Endothelial cell of umbilical vein (primary cell): ENCODE data around the gene VAMP7. TPM values are rescaled to one million over a fixed set of nuclear protein-coding genes. Genes with fewer than 3 reads are reported as not detected.

Experiments
- BruUV-seq: library from RNA; stranded (reverse); fragments of 400-500 nt; replicated peaks from 2 replicates; lab custom pipeline; 2021; lab: Mats Ljungman, UMichigan
- CTCF ChIA-PET: fragments of 300-600, 350-600 bp; sonication (Branson Sonifier 250); formaldehyde crosslinking; loops from one replicate; lab custom pipeline; 2021; ENCODE audit warnings: antibody characterized with exemption, inconsistent platforms; lab: Charles Lee
- POLR2A ChIA-PET: fragments of 300-600, 350-600 bp; sonication (Branson Sonifier 250); formaldehyde crosslinking; loops from one replicate; lab custom pipeline; 2021; ENCODE audit warnings: antibody characterized with exemption, inconsistent platforms; lab: Charles Lee
- DNase-seq: peaks from one replicate; pipeline ENCODE4 v3.0.0-alpha.2; 2011; ENCODE audit warnings: low read depth, low spot score
- FAIRE-seq: peaks from 2 replicates; lab custom pipeline; 2011; peaks lifted over from hg19 to GRCh38; lab: Jason Lieb, UNC
- H2AFZ ChIP-seq: 2 replicates; pipeline ENCODE4 v1.6.0; 2012; ENCODE audit warnings: low read depth, low read length, control low read depth, inconsistent platforms
- H3K27ac ChIP-seq: 2 replicates; pipeline ENCODE4 v1.5.1; 2011; ENCODE audit warnings: low read depth, mild to moderate bottlenecking, control low read depth, low read length, moderate library complexity; ENCODE audit not compliant: insufficient read depth
- H3K27me3 ChIP-seq, 2 experiments: 2 replicates each; pipeline versions ENCODE4 v1.6.0 to v1.6.1; 2011; ENCODE audit warnings: low read length in 2 of 2, mixed read lengths in 1 of 2; ENCODE audit not compliant: control insufficient read depth in 2 of 2, insufficient read depth in 2 of 2
- H3K36me3 ChIP-seq, 2 experiments: 2 replicates in 1 of 2; 3 replicates in 1 of 2; pipeline ENCODE4 v1.5.1; 2011; ENCODE audit warnings: low read length in 2 of 2, mild to moderate bottlenecking in 1 of 2, moderate library complexity in 1 of 2; ENCODE audit not compliant: control insufficient read depth in 2 of 2, insufficient read depth in 2 of 2; ENCODE audit errors: extremely low read depth in 1 of 2
- H3K4me1 ChIP-seq: 3 replicates; pipeline ENCODE4 v1.5.1; 2011; ENCODE audit warnings: mild to moderate bottlenecking, low read length; ENCODE audit not compliant: control insufficient read depth, insufficient read depth; ENCODE audit errors: extremely low read depth
- H3K4me2 ChIP-seq: 2 replicates; pipeline ENCODE4 v1.6.1; 2011; ENCODE audit warnings: low read length, control low read depth, mixed read lengths; ENCODE audit not compliant: insufficient read depth
- H3K4me3 ChIP-seq, 3 experiments: fragments of 200-600 bp in 1 of 3; sonication (generic), shearing (Covaris generic) in 1 of 3; replicated peaks in 1 of 3; 2 replicates each; pipeline ENCODE4 v1.5.1; 2011 to 2016; ENCODE audit warnings: control low read depth in 3 of 3, low read length in 3 of 3, mild to moderate bottlenecking in 2 of 3, inconsistent platforms in 1 of 3, low read depth in 1 of 3, moderate library complexity in 1 of 3; ENCODE audit not compliant: insufficient read depth in 1 of 3
- H3K79me2 ChIP-seq: 2 replicates; pipeline ENCODE4 v1.6.0; 2012; ENCODE audit warnings: low read length, inconsistent platforms; ENCODE audit not compliant: control insufficient read depth, insufficient read depth
- H3K9ac ChIP-seq: replicated peaks from 2 replicates; pipeline ENCODE3; 2011; ENCODE audit warnings: low read length, control low read depth; ENCODE audit not compliant: insufficient read depth; ENCODE audit errors: extremely low read depth
- H3K9me1 ChIP-seq: replicated peaks from 3 replicates; pipeline ENCODE4 v1.6.0; 2011; ENCODE audit warnings: mild to moderate bottlenecking, low read length; ENCODE audit not compliant: control insufficient read depth, insufficient read depth; ENCODE audit errors: extremely low read depth
- H3K9me3 ChIP-seq: replicated peaks from 2 replicates; pipeline ENCODE4 v1.5.1; 2012; ENCODE audit warnings: low read length, inconsistent platforms; ENCODE audit not compliant: control insufficient read depth, insufficient read depth
- H4K20me1 ChIP-seq: replicated peaks from 2 replicates; pipeline ENCODE3; 2011; ENCODE audit warnings: mild to moderate bottlenecking, low read length; ENCODE audit not compliant: control insufficient read depth, insufficient read depth; ENCODE audit errors: extremely low read depth
- CTCF ChIP-seq, 2 donors: IDR thresholded peaks; 1 replicate in 1 of 2; 2 replicates in 1 of 2; pipeline ENCODE4 v1.5.1; 2011; ENCODE audit warnings: low read length in 2 of 2, mild to moderate bottlenecking in 2 of 2, moderate library complexity in 2 of 2, control low read depth in 1 of 2, inconsistent platforms in 1 of 2, low read depth in 1 of 2; ENCODE audit not compliant: insufficient read depth in 1 of 2; ENCODE audit errors: extremely low read depth in 1 of 2
- EZH2 ChIP-seq: IDR thresholded peaks from 2 replicates; pipeline ENCODE4 v1.6.1; 2012; ENCODE audit warnings: borderline replicate concordance, low read depth, mild to moderate bottlenecking, moderate library complexity, low read length, inconsistent platforms; ENCODE audit not compliant: severe bottlenecking
- FOS ChIP-seq: IDR thresholded peaks from 2 replicates; pipeline ENCODE4 v1.6.1; 2011; ENCODE audit warnings: mild to moderate bottlenecking, low read length, moderate library complexity, borderline replicate concordance; ENCODE audit not compliant: insufficient read depth
- GATA2 ChIP-seq: IDR thresholded peaks from 2 replicates; pipeline ENCODE4 v1.7.0; 2011; ENCODE audit warnings: low read depth, mild to moderate bottlenecking, moderate library complexity, mixed read lengths, low read length; ENCODE audit not compliant: insufficient read length, insufficient read depth
- JUN ChIP-seq: IDR thresholded peaks from 2 replicates; pipeline ENCODE4 v1.6.1; 2011; ENCODE audit warnings: borderline replicate concordance, low read depth; ENCODE audit not compliant: insufficient read length, insufficient read depth
- MAX ChIP-seq: IDR thresholded peaks from 2 replicates; pipeline ENCODE4 v1.6.1; 2011; ENCODE audit not compliant: insufficient read depth, insufficient read length
- MYC ChIP-seq: IDR thresholded peaks from one replicate; pipeline ENCODE4 v1.6.1; 2011; ENCODE audit warnings: mild to moderate bottlenecking, low read depth, low read length
- POLR2A ChIP-seq: IDR thresholded peaks from 2 replicates; pipeline ENCODE4 v1.6.1; 2012; ENCODE audit warnings: low read depth, mild to moderate bottlenecking, control low read depth, low read length
- POLR2AphosphoS5 ChIP-seq: IDR thresholded peaks from 2 replicates; pipeline ENCODE4 v1.6.1; 2012; ENCODE audit warnings: low read depth, mild to moderate bottlenecking, control low read depth, low read length, moderate library complexity; ENCODE audit not compliant: insufficient read depth
- dilution Hi-C: fragments of 300-500 bp; cut with MboI; formaldehyde crosslinking; loops from one replicate; pipeline ENCODE4 v1.15.0; 2019; ENCODE audit warnings: low sequenced_read_pairs; ENCODE audit not compliant: extremely low pct_ligation_motif_present
- intact Hi-C: fragments of 100-400 bp; cut with micrococcal nuclease; formaldehyde crosslinking; loops from one replicate; pipeline ENCODE4 v1.10.0; 2022
- polyA plus RNA-seq, 4 experiments: library from polyadenylated mRNA; depleted of rRNA in 3 of 4; stranded (reverse) in 3 of 4; unstranded in 1 of 4; fragments of >200 nt; gene quantifications; 2 replicates each; pipeline versions ENCODE4 v1.2.1 to v1.2.3, GENCODE V29; 2011 to 2012; ENCODE audit warnings: missing spikeins in 1 of 4
- total RNA-seq: library from RNA; stranded (reverse); gene quantifications from 2 replicates; pipeline ENCODE4 v1.2.3, GENCODE V29; 2021

VAMP7 gene
- total and polyA plus RNA-seq, 2 donors (not counting 3 experiments of a cell fraction or from before 2014, with no cell fraction given) = 20.1 to 36.8 TPM

DNA sequence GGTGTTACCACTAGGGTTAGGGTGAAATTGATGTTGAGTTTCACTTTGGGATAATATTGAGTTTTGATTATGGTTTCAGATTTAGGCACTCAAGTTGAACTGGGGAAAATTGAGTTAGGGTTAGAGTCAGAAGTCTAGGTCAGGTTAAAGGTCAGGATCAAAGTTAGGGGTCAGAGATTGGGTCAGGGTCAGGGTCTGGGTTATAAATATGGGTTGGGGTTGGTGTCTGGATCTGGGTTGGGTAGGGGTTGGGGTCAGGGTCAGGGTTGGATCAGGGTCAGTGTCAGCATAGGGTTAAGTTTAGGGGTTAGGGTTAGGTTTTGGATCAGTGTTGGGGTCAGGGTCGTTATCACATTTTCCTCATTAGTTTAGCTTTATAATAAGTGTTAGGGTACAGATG is 73.6 kb downstream of the VAMP7 start:
- dilution Hi-C loops (no loop called here), intact Hi-C loops (no loop called here)
- H3K9me3 ChIP-seq = no peaks in the 10 kb centered on the region
- no peak overlapping the region for H3K9ac ChIP-seq
- H3K4me3 ChIP-seq = no peak overlapping the region
- no peak overlapping the region for H3K4me2 ChIP-seq
- BruUV-seq = no TSS peak
- ChIA-PET CTCF (no interaction called here), POLR2A (no interaction called here)
- TF ChIP-seq MAX (no peak), GATA2 (no peak), POLR2A (no peak), CTCF (IDR thresholded peaks at IDR 0.05; ENCODE audit: extremely low read depth in 1 of 2, insufficient read depth in 1 of 2, low read depth in 1 of 2, low read length in 2 of 2) (no peak), EZH2 (no peak), JUN (no peak), POLR2AphosphoS5 (no peak), MYC (no peak), FOS (no peak)
- no peaks in the 10 kb centered on the region for H3K79me2 ChIP-seq
- no peak for DNase-seq
- FAIRE-seq = no peak
- no peaks in the 10 kb centered on the region for H4K20me1 ChIP-seq
- no peak overlapping the region for H3K27ac ChIP-seq
- no peaks in the 10 kb centered on the region for H3K4me1 ChIP-seq
- H3K36me3 ChIP-seq = no peaks in the 10 kb centered on the region
- H2AFZ ChIP-seq = no peak overlapping the region
- no peaks in the 10 kb centered on the region for H3K9me1 ChIP-seq
- no peaks in the 10 kb centered on the region for H3K27me3 ChIP-seq
